Sigmoid colon (tissue), 7 donors: ENCODE measurements around the gene OR2V2. TPM values are rescaled to one million over a fixed set of nuclear protein-coding genes. Genes with fewer than 3 reads are reported as not detected.

Source experiments
- DNase-seq: peaks from one replicate; pipeline ENCODE4 v3.0.0-alpha.2; 2019
- H3K27ac ChIP-seq, 4 donors: fragments of 200-600 bp; sonication (generic); one replicate each; pipeline ENCODE4 v1.5.1; 2016 to 2019; ENCODE audit warnings: mild to moderate bottlenecking in 1 of 4
- H3K27me3 ChIP-seq, 3 donors: fragments of 200-600 bp; sonication (generic); one replicate each; pipeline ENCODE4 v1.5.1; 2019; ENCODE audit warnings: mild to moderate bottlenecking in 1 of 3
- H3K36me3 ChIP-seq, 4 donors: fragments of 200-600 bp; sonication (generic); one replicate each; pipeline ENCODE4 v1.5.1; 2016 to 2019
- H3K4me1 ChIP-seq, 4 donors: fragments of 200-600 bp; sonication (generic); one replicate each; pipeline ENCODE4 v1.5.1; 2017 to 2019
- H3K4me3 ChIP-seq, 4 donors: fragments of 200-600 bp; sonication (generic); one replicate each; pipeline ENCODE4 v1.5.1; 2017 to 2019; ENCODE audit warnings: mild to moderate bottlenecking in 2 of 4, moderate library complexity in 1 of 4
- H3K9me3 ChIP-seq, 4 donors: fragments of 200-600 bp in 3 of 4; sonication (generic) in 3 of 4; one replicate each; pipeline versions ENCODE4 v1.5.1 to v1.6.1; 2013 to 2019
- CTCF ChIP-seq, 4 experiments: fragments of 450-650 bp in 3 of 4; fragments of 200-600 bp in 1 of 4; IDR thresholded peaks; one replicate each; pipeline ENCODE4 v1.5.1; 2016 to 2019; ENCODE audit warnings: antibody characterized with exemption in 4 of 4, mild to moderate bottlenecking in 3 of 4, moderate library complexity in 2 of 4
- EP300 ChIP-seq, 4 donors: sonication (generic); formaldehyde crosslinking; IDR thresholded peaks; one replicate each; pipeline ENCODE4 v1.6.1; 2017; ENCODE audit warnings: antibody characterized with exemption in 4 of 4
- POLR2A ChIP-seq, 2 donors: fragments of 450-650 bp; IDR thresholded peaks; one replicate each; pipeline ENCODE4 v1.6.1; 2016; ENCODE audit warnings: antibody characterized with exemption in 2 of 2, mild to moderate bottlenecking in 2 of 2, moderate library complexity in 2 of 2
- POLR2AphosphoS5 ChIP-seq, 4 donors: sonication (generic); formaldehyde crosslinking; IDR thresholded peaks; one replicate each; pipeline ENCODE4 v1.6.1; 2017; ENCODE audit warnings: antibody characterized with exemption in 4 of 4
- WGBS, 2 donors: extraction: QIAGEN DNeasy Blood & Tissue Kit; methylation state at CpG; one replicate each; pipeline ENCODE4 v1.1.7; 2013; 5-methylcytosine and 5-hydroxymethylcytosine counted together
- intact Hi-C: fragments of 100-400 bp; cut with DNase I; formaldehyde crosslinking; loops from one replicate; pipeline ENCODE4 v1.15.1; 2023
- polyA plus RNA-seq, 3 donors: library from polyadenylated mRNA; stranded (reverse); fragments of 200-250 nt; gene quantifications; one replicate each; pipeline ENCODE4 v1.2.3, GENCODE V29; 2013
- total RNA-seq, 4 donors: library from RNA; depleted of rRNA; stranded (reverse); fragments of >200 nt; gene quantifications; one replicate each; pipeline ENCODE4 v1.1.0, GENCODE V29; 2016
- donor health status: healthy with polysubstance abuse.
- donor health status: Bipolar disorder and iron deficiency.
- donor health status: healthy.

Gene OR2V2
- total and polyA plus RNA-seq, 7 donors = not detected

GRCh38 chr5:181203093-181203711 is 55.8 kb downstream of the OR2V2 start:
- no peaks in the 10 kb centered on the region for H3K9me3 ChIP-seq
- no peak overlapping the region for H3K4me3 ChIP-seq
- H3K27me3 ChIP-seq = peaks cover 0 to 12% (median 11%) of the 10 kb centered on the region in 3 donors
- WGBS, 2 donors = 68 to 70% methylated on average over 11 of the region's 11 CpGs
- H3K27ac ChIP-seq = peak overlapping the region in 3 of 4 donors; percentile 11 to 85 (median 83)
- DNase-seq = no peak
- TF ChIP-seq EP300 (IDR thresholded peaks at IDR 0.05) (no peak), POLR2A (IDR thresholded peaks at IDR 0.05) (no peak), POLR2AphosphoS5 (IDR thresholded peaks at IDR 0.05) (no peak), CTCF (IDR thresholded peaks at IDR 0.05) (no peak)
- intact Hi-C loops = no loop called here
- H3K36me3 ChIP-seq = no peaks in the 10 kb centered on the region
- peaks cover 0 to 38% (median 36%) of the 10 kb centered on the region in 4 donors for H3K4me1 ChIP-seq

GRCh38 chr5:181203777-181204112 is 56.4 kb downstream of the OR2V2 start:
- intact Hi-C loops = no loop called here
- no peaks in the 10 kb centered on the region for H3K36me3 ChIP-seq
- H3K27ac ChIP-seq = peak overlapping the region in 3 of 4 donors; percentile 11 to 85 (median 83)
- H3K27me3 ChIP-seq = peaks cover 0 to 12% (median 11%) of the 10 kb centered on the region in 3 donors
- H3K4me3 ChIP-seq = peak overlapping the region; percentile 42 to 71 (median 62)
- H3K4me1 ChIP-seq = peaks cover 0 to 38% (median 36%) of the 10 kb centered on the region in 4 donors
- 3 to 5% methylated on average over 17 of the region's 17 CpGs for WGBS, 2 donors
- TF ChIP-seq EP300 (IDR thresholded peaks at IDR 0.05) = no peak
- no peak for TF ChIP-seq CTCF (IDR thresholded peaks at IDR 0.05)
- no peak for TF ChIP-seq POLR2AphosphoS5 (IDR thresholded peaks at IDR 0.05)
- TF ChIP-seq POLR2A (IDR thresholded peaks at IDR 0.05) = no peak
- DNase-seq = no peak
- H3K9me3 ChIP-seq = no peaks in the 10 kb centered on the region

GRCh38 chr5:181204113-181204825 is 56.9 kb downstream of the OR2V2 start:
- TF ChIP-seq CTCF (IDR thresholded peaks at IDR 0.05) = no peak
- no peak for TF ChIP-seq EP300 (IDR thresholded peaks at IDR 0.05)
- no peak for TF ChIP-seq POLR2AphosphoS5 (IDR thresholded peaks at IDR 0.05)
- no peak for TF ChIP-seq POLR2A (IDR thresholded peaks at IDR 0.05)

GRCh38 chr5:181204826-181205760 is 57.7 kb downstream of the OR2V2 start, which contains the start of gene TRIM7:
Gene TRIM7, minus strand, starts transcription at chr5:181205196. Its CDS starts 86 bp downstream, at chr5:181205110.
- intact Hi-C loops = loop anchor here (1.0 kb wide), 1 partner anchor 56 kb away; the partner anchor contains the start of gene TRIM52
- WGBS, 2 donors = 1% methylated on average over 94 of the region's 94 CpGs
- H3K27ac ChIP-seq = peak within 1 kb of the TSS; percentile 71 to 85 (median 83)
- TF ChIP-seq POLR2A (IDR thresholded peaks at IDR 0.05) (no peak), CTCF (IDR thresholded peaks at IDR 0.05) (no peak), POLR2AphosphoS5 (IDR thresholded peaks at IDR 0.05) (no peak), EP300 (IDR thresholded peaks at IDR 0.05) (no peak)
- peak; percentile 76 for DNase-seq
- peak within 1 kb of the TSS; percentile 42 to 71 (median 62) for H3K4me3 ChIP-seq
- no peaks in the 10 kb centered on the region for H3K36me3 ChIP-seq
- peaks cover 0 to 12% (median 11%) of the 10 kb centered on the region in 3 donors for H3K27me3 ChIP-seq
- H3K4me1 ChIP-seq = peaks cover 0 to 38% (median 36%) of the 10 kb centered on the region in 4 donors
- no peaks in the 10 kb centered on the region for H3K9me3 ChIP-seq

More at GRCh38 chr5:181204113-181204825, 56.9 kb downstream of the OR2V2 start:
- H3K27me3 ChIP-seq = peaks cover 0 to 12% (median 11%) of the 10 kb centered on the region in 3 donors
- intact Hi-C loops = no loop called here
- WGBS, 2 donors = 1% methylated on average over 67 of the region's 67 CpGs
- peaks cover 0 to 38% (median 36%) of the 10 kb centered on the region in 4 donors for H3K4me1 ChIP-seq
- H3K4me3 ChIP-seq = peak overlapping the region; percentile 42 to 71 (median 62)
- H3K9me3 ChIP-seq = no peaks in the 10 kb centered on the region
- peak; percentile 66 for DNase-seq
- H3K36me3 ChIP-seq = no peaks in the 10 kb centered on the region
- H3K27ac ChIP-seq = peak overlapping the region; percentile 22 to 85 (median 83)
